Forelimb muscle (tissue), 1 donor: ENCODE measurements around the gene EFCAB11. TPM values are rescaled to one million over a fixed set of nuclear protein-coding genes. Genes with fewer than 3 reads are reported as not detected.

Experiments
- DNase-seq: peaks from one replicate; pipeline ENCODE4 v3.0.0-alpha.2; 2013; ENCODE audit warnings: low read depth
- polyA plus RNA-seq: library from polyadenylated mRNA; unstranded; fragments of 120-200 nt; gene quantifications from one replicate; pipeline ENCODE4 v1.2.1, GENCODE V29; 2013; ENCODE audit not compliant: insufficient read length

The EFCAB11 gene
- polyA plus RNA-seq, 1 donor: 5.0 TPM

DNA sequence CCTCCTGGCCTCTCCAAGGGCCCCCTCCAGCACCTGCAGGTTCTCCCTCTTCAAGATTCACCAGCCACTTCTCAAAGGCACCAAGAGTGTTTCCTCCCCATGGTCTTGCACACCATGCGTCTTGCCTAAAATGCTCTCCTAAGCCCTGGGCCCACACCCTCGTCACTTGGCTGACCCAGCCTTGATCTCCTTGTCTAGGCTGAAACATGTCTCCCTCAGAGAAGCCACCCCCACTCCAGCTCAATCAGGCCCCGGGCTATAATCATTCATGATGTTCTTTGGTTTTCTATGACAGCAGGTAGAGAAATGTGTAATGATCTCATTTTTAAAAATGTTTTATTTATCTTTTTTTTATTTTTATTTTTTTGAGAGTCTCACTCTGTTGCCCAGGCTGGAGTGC is 88.1 kb downstream of the EFCAB11 start:
- DNase-seq: no peak

DNA sequence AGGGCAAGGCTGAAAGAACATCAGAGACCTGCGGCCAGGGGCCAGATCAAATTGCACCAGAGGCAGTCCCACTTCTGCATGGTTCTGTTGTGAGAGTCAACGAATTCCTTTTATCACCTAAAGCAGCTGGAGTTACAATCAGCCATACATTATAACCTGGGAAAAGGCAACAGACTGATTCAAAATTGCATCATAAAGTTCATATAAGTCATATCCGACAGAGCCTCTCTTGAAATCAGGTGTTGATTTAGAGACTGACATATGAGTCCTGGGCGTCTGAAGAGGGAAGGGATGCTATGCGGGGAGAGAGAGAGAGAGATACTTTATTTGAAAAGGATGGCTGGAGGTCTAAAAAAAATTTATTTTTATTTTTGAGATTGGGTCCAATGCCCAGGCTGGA is 89.4 kb downstream of the EFCAB11 start:
- DNase-seq: no peak

DNA sequence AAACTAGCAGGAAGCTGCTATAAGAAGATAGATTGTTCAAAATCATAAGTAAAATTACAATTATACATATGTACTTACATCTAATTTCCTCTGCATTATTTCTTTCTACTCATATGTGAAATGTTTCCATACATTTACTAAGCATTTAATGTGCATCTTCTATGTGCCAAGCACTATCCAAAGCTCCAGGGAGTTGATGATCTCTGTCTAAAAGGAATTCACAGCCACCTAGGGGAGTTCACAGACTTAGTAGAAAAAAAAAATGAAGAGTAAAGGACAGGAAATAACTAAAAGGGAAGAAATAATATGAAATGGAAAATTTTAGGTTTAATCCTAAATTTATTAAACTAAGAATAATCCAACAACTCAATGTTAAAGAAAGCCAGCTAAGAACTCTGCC is 91.7 kb downstream of the EFCAB11 start:
- DNase-seq: no peak

DNA sequence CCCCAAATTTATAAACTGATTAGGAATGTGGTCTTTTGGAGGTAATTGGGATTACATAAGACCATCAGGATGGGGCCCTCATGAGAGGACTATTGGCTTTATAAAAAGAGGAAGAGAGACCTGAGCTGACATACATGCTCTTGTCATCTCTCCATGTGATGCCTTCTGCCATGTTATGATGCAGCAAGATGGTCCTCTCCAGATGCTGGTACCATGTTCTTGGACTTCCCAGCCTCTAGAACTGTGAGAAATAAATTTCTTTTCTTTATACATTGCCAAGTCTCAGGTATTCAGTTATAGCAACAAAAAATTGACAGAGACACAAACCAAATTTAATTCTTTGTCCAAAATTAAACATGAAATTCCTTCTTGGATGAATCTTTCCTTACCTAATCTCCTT is 92.9 kb downstream of the EFCAB11 start:
- no peak for DNase-seq

DNA sequence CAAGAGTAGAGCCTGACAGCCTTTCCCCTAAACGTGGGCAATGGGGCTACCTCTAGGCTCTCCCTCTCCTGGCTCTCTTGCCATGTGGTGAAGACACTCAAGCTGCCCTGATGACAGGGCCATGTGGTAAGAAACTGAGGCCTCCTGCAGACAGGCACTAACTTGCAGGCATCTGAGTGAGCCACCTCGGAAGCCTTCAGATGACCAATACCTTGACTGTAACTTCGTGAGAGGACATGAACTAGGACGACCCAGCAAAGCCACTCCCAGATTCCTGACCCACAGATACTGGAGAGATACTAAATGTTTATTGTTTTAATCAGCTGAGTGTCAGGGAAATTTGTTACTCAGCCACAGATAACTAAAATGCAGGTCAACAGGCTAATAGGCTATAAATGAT is 96.4 kb downstream of the EFCAB11 start:
- DNase-seq: no peak

DNA sequence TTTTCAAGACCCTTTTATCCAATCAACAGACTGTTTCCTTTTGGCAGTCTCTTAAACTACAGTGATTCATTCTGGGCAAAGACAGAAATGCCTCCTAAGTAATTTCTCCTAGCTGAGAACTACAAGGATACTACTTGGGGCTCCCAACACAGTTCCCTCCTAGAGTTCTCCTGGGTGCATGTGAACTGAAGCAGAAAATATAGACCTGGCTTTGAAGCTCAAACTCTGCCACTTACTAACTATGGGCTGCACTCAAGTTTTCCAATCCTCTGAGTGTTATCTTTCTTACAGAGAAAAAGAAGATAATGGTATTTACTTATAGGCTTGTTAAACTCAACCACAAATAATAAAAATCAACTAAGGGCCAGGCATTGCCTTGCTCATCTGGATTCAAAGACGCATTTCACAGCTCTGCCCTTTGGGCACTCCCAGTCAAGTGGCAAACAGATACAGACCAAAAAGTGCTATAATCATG is 97.6 kb downstream of the EFCAB11 start:
- no peak for DNase-seq

DNA sequence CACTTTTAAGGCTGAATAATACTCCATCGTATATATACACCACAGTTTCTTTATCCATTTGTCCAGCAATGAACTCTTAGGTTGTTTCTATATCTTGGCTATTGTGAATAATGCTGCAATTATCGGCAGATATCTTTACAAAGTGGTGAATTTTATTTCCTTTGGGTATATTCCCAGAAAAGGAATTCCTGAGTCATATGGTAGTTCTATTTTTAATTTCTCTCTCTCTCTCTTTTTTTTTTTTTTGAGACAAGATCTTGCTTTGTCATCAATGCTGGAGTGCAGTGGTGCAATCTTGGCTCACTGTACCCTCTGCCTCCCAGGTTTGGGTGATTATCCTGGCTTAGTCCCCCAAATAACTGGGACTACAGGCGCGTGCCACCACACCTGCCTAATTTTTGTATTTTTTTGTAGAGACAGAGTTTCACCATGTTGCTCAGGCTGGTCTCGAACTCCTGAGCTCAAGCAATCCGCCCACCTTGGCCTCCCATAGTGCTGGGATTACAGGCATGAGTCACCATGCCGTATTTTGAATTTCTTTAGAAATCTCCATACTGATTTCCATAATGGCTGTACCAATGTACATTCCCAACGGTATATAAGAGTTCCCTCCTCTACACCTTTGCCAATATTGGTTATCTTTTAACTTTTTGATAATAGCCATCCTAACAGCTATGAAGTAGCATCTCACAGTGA is 98.4 kb downstream of the EFCAB11 start:
- DNase-seq: no peak

DNA sequence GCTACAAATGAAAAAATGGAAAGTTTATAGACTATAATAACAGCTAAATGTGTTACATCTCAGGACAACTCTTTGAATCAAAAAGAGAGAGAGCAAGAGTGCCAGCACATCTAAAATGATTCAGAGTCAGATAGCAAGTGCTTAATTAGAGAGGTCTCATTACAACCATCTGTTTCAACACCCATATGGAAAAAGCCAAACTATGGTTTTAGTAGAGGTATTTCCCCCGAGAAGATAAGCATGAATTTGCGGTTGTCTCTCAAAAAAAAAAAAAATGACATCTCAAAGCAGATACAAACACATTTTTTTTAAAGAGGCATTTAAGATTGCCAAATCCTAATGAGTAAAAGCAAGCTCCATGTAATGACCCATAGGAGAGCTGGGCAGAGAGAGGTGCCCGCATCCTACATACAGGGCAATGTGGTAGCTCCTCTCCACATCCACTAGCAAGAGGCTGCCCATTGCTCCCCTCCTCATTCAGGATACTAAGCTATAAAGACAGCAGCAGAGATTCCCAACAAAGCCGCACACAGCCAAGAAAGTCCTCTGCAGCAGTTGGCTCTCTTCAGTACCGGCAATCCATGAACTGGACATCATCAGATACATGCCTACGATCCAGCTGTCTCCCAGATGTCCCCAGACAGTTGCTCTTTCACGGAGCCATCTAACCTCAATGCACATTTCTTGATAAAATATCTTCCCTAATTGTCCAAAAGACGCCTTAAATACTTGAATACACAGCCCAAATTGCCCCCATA is 100.4 kb downstream of the EFCAB11 start:
- no peak for DNase-seq

DNA sequence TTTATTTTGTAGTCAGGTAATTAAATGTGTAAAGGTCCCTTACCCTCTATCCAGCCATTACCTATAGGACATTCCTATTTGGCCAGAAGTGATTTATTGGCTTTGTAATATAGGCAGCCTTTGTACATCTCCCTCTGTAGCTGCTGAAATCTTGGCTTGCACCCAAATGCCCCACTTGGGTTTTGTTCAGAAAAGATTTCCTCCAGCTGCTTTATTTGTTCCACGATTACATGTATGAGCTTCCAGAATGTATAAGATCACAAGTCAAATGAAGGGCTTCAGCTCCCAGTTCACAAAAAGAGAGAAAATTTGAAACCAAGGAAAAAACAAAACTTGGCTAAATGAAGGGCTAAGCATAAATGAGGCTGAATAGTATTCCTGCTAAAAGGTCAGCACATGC is 103.4 kb downstream of the EFCAB11 start:
- DNase-seq: no peak

DNA sequence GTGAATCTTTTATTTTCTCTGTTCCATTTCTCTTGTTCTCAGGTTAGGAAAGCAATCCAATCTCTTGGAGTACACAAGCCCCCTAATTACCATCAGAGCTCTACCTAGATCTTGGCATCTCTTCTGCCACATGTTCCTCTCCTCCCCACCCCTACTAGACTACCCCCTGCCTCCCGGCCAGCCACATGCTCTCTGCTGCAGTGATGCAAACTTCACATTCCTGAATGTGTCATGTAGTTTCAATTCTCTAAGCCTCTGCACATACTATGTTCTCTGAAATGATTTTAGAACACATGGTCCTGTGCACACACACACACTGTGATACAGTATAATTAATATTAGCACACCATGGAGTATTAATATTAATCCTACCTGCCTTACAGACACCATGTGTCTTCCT is 104.6 kb downstream of the EFCAB11 start:
- no peak for DNase-seq

DNA sequence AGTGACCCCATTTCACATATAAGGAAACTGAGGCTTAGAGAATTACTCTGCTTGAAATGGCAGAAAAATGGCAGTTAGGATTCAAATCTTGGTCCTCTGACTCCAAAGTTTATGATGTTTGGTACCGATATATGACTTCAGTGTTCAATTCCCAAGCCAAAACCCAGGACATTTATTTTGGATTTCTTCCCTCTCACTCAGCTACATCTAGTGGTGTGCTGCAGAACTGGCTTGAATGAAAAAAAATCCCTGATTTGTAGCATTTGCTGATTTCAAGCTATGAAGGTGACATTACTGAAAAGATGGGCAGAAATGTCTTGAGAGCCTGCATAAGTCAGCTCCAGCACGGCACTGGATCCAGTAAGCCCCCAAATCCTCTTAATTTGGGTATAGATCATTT is 106.4 kb downstream of the EFCAB11 start:
- DNase-seq: no peak

DNA sequence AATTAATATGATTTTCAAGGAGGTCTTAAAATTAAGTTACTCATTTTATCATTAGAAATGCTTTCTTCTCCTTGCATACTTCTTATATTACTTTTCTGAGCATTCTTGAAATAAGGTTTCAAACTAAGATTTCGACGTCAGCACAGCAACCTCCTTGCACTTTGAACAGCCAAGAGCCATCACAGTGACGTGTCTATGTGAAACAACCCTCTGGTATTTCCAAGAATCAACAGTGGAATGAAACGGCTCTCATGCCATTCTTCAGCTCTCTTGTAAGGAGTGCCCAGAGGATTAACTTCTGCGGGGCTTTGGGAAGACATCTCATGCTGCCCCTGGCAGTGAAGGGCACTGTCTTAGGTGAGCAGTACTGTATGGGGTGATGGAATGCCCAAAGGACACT is 109.2 kb downstream of the EFCAB11 start:
- no peak for DNase-seq

DNA sequence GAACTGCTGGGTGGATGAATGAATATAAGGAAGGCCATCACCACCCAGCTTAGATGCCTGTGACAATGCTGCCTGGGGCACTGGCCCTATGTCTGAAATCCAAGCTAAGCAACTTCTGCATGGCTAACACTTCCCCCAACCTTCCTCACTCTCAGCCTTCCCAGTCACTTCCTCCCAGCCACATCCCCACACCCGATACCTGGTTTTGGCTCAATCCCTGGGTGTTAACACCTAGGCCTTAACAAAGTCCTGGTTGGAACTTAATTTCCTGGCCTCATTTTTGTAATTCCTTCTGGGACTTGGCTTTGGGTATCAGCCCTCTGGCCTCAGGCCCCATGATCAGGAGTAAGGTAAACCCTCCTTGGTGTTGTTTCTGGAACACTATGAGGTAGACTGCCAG is 110.0 kb downstream of the EFCAB11 start:
- no peak for DNase-seq

DNA sequence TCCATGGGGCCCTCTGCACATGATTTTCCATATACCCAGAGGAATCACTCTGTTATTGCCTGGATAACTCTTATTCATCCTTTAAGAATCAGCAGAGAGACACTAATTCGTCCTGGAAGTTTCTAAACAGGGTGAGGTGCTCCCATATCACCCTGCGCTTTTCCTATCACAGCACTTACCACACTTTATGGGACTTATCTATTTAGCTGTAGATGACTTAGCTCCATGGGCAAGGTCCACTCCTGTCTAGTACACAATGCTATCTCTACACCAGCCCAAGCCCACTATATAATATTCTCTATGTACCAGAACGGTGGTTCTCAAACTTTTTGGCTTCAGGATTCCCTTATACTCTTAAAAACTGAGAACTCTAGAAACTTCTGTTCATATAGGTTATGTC is 111.7 kb downstream of the EFCAB11 start:
- DNase-seq: no peak

DNA sequence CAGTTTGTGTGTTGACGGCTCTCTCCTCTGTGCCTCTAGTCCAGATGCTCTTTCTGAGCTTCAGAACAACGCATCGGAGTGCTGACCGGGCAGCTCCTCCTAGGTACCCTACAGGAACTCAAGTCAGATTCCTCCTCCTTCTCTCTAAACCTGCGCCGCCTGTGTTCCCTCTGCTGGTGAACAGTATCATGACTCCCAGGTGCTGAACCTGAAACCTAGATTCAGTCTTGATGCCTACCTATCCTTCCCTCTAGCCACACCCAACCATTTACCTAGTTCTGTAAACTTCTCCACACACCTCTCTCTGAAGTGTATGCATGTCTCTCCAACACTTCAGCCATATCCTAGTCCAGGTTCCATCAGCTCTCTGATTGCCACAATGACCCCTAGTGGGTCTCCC is 112.7 kb downstream of the EFCAB11 start:
- no peak for DNase-seq

DNA sequence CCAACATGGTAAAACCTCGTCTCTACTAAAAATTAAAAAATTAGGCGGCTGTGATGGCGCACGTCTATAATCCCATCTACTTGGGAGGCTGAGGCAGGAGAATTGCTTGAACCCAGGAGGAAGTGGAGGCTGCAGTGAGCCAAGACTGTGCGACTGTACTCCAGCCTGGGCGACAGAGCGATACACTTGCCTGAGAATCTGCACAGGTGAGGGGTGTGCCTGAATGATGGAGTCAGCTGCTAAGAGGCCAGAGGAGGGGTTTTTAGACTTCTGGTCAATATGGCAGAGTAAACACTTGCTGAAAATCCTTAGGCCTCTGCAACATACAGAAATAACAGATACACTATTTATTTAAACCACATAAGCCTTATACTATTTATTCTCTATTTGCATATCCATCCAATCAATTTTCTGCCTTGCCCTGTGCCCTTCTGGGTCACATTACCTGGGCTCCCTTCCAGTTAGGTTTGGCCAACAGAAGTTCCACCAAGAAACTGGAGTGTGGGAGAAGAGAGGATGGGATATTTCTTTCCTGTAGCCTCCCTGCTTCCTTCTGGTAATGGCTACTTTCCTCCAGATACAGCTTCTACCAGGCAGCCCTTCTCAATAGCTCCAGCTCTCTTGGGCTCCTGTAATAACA is 117.6 kb downstream of the EFCAB11 start:
- no peak for DNase-seq

DNA sequence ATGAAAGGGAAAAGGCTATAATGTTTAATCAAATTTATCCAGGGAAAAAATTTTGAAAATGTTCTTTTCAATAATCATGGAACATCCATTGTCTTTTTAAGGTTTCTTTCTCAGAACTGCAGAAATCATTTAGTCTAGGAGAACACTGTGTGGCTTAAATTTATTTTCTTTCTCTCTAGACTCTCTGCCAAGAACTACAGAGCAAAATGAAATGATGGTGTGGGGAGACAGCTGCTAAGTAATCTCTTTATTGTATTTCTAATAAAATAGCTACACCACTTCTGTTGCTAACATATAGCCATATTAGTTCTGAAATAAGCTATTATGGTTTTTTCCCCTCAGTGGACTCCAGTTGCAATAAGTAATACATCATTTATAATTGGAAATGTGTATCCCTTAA is 120.9 kb downstream of the EFCAB11 start:
- no peak for DNase-seq

DNA sequence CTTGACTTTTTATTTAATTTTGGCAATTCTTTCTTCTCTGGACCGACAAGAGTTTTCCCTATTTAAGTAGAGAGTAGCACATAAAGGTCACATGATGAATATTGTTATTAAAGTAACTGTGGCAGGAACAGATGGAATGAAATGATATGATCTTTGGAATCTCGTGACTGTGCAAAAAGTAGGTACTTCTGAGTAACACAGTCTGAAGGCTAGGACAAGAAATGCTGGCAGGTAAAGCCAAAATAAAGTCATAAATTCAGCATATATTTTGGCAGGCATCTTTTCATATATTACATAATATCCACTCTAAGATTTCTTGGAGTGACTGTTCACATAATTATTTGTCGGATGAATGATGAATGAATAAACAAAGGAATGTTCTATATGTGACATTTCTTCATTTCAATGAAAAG is 121.4 kb downstream of the EFCAB11 start:
- no peak for DNase-seq

DNA sequence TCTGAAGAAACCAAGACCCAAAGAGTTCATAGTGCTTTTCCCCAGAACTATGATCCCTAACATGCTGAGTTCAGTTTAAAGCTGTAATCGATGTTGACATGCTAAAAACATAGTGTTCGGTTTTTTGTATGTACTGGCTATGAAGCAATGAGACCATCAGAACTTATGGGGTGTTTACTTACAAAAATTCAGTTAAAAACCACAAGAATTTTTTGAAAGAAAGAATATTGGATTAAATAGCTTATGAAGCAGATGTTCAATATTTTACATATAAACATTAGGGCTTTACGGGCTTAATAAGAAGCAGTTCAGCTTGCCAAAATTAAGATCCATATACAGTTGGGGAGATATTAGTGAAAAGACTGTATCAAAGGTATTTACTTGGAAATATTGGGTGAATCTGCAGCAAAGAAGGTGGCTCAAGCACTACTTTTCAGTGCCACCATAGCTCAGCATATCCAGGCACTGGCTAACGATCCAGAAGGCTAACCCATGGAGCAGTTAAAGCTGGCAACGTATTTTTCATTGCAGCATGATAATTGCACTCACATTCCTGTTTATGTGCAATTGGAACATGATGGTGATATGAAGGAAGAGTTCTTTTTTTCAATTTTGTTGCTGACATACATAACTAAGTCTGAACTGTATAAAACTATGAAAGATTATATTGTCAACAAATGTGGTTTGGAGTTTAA is 125.9 kb downstream of the EFCAB11 start:
- DNase-seq: no peak

DNA sequence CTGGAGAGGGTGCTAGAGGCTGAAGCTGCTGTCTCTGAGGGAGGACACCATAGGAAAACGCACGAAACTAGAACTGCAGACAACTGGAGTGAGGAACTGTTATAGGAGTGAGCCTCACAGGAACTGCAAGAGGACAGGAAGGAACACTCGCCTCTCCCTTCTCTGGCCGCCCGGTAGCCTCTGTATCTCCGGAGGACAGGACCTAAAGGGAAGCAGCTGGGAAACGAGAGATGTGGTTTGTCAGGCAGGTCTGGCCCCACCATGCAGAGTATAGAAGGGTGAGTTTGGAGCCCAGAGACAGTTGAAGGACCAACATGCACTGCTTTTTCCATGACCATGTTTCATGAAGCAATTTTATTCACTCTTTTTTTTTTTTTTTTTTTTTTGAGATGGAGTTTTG is 127.3 kb downstream of the EFCAB11 start:
- no peak for DNase-seq

DNA sequence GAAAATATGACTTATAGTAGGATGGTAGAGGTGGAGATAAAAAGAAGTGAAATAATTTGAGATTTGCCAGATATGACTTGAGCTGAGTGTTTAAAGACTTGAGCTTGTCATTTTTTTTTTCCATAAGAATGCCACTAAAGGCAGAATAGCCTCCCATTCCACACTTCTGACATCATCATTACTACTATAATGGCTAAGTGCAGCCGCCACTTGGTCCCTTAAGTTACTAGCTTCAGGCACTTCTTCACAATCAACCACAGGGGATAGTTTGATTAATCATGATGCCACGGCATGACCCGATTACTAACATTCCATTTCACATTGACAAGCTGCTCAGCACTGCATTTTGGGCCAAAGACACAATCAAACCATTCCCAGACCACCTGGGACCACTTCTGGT is 127.9 kb downstream of the EFCAB11 start:
- DNase-seq: no peak

DNA sequence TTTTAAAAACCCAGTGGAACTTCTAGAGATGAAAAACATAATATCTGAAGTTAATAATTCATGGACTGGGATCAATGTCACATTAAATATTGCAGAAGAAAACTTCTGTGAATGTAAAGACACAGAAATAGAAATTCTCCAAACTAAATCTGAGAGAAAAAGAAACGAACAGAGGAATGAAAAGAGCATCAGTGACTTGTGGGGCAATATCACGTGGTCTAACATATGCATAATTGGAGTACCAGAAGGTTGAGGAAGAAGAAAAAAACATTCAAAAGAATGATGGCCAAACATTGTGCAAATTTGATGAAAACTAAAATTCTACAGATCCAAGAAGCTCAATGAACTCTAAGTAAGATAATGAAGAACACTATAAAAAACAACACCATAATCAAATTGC is 130.8 kb downstream of the EFCAB11 start:
- no peak for DNase-seq
